CD4-positive, alpha-beta T cell treated with Interferon alpha-2 for 1 hour (primary cell): Measurements from ENCODE around the gene ANO2.
"Not testable (repeated sequence)": the region's sequence is repeated elsewhere in the genome, so short reads cannot be mapped to it uniquely, and the experiment has no call there.

ENCODE experiments used
- DNase-seq, 2 donors: peaks; one replicate each; pipeline ENCODE4 v3.0.0-alpha.2; 2020 to 2022

The ANO2 gene

GRCh38 chr12:5716976-5717375 is 228.1 kb downstream of the ANO2 start:
- DNase-seq, result no peak

DNA sequence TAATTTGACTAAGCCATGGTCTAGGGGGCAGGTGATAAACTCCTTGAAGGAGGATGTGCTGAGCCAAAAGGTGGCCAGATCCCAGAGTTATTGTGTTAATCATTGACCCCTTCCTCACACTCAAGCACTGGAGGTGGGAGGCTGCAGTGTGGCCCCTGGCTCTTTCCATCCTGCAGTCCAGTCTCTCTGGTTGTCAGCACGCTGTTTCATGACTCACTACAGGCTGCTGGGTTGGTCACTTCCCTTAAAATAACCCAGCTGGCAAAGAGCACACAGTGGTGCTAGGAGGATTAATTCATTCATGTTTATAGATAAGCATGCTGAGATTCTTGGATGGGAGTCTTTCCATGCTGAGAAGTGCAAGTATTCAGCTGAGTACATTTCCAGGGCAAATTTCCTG is 228.9 kb downstream of the ANO2 start:
- no peak for DNase-seq

GRCh38 chr12:5715021-5715420 is 230.0 kb downstream of the ANO2 start:
- no peak for DNase-seq

DNA sequence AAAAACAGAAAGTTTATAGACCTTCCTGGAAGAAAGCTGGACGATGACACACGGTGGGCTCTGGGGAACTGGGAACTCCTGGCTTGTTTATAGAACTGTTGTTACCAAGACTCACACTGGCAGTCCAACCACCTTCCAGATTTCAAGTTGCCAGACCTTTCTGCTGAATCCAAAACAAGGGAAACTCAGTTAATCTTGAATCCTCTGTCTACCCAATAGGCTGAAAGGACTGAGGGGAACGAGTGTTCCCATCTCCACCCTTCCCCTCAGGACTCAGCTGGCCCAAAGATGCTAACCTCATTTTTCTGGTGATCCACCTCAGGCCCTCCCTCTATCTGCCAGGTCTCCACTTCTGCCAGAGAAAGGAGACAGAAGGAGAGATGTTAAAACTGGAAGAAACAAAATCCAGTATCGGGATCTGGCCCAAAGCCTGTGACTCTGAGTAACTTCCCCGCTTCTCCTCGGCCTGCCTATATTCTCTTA is 231.4 kb downstream of the ANO2 start:
- DNase-seq, result no peak

GRCh38 chr12:5710260-5710878 is 234.7 kb downstream of the ANO2 start:
- DNase-seq, result no peak

GRCh38 chr12:5708371-5708770 is 236.7 kb downstream of the ANO2 start:
- no peak for DNase-seq

GRCh38 chr12:5706247-5706646 is 238.8 kb downstream of the ANO2 start:
- DNase-seq, result no peak

DNA sequence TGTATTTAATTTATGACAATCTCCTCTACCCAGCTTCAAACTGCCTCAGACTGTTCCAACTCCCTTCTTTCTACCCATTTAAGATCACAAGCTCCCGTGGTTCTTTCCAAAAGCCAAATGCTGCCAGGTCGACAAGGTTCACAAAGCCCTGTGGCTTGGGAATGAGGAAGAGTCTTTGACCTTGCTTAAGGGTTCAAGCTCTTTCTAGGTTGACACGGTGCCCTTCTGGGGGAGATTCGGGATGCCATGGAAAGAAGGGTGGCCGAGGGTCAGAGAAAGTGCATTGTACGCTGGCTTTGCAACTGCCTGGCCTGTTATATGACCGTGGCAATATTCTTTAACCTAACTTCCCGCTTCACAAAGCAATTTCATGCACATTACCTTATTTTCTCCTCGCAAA is 239.3 kb downstream of the ANO2 start:
- DNase-seq, result no peak

DNA sequence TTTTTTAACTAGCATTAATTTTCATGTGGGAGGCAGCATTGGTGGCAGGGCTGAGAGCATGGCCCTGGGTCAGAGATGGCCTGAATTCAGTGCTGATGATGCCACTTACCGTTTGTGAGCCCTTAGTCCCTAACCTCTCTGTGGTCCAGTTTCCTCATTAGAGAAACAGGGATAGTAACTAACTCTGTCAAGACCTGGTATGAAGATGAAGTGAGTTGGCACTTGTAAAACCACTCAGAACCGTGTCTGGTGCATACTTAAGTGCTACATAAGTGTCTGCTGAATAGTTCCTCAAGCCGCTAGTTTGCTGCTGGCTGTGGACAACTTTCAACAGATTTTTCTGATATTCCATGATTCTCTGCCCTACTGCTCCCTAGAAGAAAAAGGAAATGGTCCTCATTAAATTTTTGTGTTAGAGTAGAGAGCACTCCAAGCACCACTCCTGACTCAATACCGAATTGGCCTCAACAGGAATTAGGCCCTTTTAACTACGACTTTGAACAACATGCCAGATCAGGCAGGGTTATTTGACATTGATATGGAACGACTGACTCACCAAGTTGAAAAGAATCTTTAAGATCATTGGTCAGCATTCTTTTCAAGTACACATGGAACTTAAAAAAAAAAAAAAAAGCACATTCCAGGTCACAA is 250.2 kb downstream of the ANO2 start:
- DNase-seq, result no peak

- DNase-seq, result no peak
These were observed 252.2 kb downstream of the ANO2 start for GRCh38 chr12:5692850-5693249.

- DNase-seq, result no peak
These were observed 253.1 kb downstream of the ANO2 start for GRCh38 chr12:5691943-5692342.

DNA sequence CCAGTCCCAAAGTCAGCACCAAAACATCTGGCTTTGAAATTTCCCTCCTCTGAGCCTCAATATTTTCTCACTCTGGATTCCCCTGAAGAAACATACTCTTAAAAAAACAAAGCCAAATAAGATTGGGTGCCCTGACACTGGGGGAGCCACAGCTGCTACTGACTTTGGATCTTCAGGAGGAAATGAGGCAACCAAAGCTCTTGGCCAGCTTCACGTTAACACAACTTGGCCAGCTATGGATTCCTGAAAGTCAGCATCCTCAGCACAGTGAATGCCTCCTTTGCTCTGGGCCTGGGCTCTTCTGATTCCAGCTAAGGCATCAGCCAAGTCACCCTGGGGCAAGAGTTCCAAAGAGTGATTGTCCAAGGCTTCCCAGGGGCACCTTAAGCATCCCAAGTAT is 254.8 kb downstream of the ANO2 start:
- DNase-seq, result no peak

- DNase-seq, result no peak
These were observed 255.3 kb downstream of the ANO2 start for GRCh38 chr12:5689773-5690172.

DNA sequence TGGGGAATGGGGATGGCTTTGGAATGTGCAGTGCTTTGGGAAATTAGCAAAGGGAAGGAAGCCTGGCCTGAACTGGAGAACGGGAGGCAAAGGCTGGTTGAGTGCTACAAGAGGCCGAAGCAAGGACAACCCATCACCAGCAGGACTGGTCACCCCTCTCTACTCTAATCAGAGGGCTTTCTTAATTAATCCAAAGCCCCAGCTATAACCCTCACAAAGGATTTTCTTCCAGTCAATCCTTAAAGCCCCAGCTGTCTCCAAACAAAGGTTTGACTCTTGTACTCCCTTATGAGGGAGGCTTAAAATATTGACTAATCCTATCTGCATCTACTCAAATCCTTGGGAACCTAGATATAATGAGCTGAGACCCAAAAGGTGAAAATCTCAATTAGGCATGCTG is 256.8 kb downstream of the ANO2 start:
- DNase-seq, result no peak

DNA sequence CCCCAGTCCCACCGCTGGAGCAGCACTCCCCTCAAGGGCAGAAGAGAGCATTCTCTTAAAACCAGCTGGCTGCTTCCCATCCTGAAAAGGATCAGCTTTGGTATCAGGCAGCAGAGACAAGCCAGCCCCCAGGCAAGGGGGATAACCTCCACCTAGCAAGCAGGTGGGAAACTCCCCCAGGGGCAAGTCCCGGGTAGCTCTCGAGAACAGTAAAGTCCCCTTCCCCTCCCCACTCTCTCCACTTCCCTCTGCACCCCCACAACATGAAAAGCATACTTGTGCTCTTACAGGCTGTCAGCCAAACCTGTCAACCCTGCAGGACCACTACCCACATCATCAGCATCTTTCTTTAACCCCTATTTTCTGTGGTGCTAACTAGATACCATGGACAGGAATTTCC is 259.1 kb downstream of the ANO2 start:
- no peak for DNase-seq

DNA sequence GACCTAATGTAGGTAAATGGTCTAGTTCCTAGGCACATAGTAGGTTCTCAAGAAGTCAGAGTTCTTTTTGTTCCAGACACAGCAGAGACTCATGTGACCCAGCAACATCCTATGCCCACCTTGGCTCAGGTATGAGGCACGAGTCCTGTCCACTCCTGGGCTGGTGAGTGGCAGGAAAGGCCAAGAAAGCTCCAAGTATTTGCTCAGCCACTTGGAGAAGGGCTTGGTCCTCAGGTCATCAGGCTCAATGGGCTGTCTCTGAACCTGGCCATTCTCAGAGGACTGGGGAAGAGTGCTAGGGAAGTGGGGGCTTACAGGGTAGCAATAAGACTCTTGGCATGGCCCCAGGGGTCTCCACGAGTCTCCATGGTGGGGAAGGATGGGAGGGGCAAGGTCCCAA is 260.1 kb downstream of the ANO2 start:
- no peak for DNase-seq

DNA sequence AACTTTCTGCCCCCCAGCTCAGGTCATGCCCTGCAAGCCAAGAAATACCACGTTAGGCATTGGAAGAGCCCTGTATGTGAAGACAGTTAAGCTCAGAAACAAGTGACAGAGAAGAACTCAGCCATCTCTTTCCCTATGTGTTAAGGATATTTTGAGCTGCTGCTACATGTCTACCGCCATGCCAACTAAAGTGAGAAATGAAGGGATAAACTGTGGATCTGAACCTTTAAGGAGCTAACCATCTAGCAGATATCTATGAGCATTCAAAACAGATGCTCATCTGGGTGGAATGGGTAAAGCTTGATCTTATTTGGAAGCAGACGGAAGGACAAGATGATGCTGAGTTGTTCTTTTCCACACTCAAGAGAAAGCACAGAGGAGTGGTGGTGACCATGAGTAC is 262.5 kb downstream of the ANO2 start:
- DNase-seq, result no peak

GRCh38 chr12:5678176-5678575 is 266.9 kb downstream of the ANO2 start:
- DNase-seq, result no peak

DNA sequence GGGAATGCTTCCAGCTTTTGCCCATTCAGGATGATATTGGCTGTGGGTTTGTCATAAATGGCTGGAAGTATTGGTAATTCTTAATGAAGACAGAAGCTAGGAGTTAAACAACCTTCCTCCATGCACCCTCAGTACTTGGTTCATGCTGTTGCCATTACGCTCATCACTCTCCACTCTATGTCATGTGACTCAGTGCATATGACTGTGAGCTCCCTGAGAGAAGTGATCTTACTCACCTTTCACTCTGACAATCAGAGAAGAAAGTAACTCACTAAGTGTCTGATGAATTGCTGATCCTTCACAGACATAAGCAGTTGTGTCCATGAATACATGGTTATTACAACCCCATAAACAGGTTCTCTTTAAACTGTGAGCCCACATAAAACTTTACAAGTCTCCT is 275.4 kb downstream of the ANO2 start:
- DNase-seq, result not testable (repeated sequence)

GRCh38 chr12:5665615-5666014 is 279.4 kb downstream of the ANO2 start:
- DNase-seq, result no peak

DNA sequence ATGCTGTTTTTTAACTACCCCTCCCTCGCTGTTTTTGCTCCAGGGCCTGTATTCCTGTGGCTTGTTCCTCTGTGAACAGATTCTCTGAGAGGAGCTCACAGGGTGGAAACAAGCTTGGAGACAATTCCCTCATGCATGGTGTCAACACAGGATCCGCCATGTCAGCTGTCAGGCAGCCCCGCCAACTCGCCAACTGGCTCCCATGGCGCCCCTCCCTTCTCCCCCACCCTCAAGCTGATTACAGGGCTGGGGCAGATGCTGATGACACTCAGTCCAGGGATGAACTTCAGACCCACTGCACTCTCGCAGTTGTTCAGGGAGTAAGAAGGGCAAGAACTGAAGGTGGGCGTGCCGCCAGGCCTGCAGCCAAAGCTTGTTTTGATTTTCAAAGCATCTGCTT is 283.2 kb downstream of the ANO2 start:
- no peak for DNase-seq

DNA sequence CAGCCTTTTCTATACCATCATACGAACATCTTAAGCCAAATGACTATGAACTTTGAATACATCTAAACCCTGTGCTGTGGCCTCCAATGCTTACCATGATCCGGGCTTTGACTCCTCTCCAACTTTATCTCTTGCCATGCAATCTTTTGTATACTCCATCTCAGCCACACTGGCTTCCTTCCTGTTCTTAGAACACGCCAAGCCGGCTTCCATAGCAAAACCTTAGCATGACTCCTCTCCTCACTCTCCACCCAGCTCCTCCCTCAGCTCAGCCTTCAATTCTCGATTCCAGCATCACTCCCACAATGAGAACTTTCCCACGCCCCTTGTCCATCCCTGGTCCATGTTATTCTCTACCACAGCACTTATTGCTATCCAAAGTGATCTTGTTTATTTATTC is 284.8 kb downstream of the ANO2 start:
- DNase-seq, result no peak

DNA sequence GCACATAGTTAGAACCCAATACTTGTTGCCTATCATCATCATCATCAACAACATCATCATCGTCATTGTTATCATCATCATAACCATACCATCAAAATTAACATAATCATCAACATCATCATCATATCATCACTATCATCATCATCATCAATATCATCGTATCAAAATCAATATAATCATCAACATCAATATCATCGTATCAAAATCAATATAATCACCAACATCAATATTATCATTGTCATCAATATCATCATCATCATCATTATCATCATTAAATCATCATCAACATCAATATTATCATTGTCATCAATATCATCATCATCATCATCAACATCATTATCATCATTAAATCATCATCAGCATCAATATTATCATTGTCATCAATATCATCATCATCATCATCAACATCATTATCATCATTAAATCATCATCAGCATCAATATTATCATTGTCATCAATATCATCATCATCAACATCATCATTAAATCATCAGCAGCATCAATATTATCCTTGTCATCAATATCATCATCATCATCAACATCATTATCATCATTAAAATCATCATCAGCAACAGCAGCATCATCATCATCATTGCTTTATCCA is 286.6 kb downstream of the ANO2 start:
- DNase-seq, result not testable (repeated sequence)

GRCh38 chr12:5656836-5657235 is 288.2 kb downstream of the ANO2 start:
- DNase-seq, result no peak

DNA sequence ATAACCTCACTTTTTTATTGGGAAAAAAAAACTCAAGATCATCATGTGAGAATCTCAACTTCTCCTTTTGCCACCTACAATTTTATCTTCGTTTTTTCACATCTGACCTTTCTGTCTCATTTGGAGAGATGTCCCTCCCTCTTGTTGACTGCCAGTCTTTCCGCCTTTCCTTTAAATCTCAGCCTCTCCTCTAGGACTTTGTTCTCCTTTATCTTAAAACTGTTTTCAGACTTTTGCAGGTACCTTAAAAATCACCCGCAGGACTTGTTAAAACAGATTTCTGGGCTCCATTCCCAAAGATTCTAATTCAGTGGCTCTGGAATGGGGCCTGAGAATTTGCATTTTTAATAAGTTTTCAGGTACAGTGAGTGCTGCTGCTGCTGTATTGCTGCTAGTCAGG is 289.9 kb downstream of the ANO2 start:
- no peak for DNase-seq
